Measurements from ENCODE around the gene UPP2. TPM values are rescaled to one million over a fixed set of nuclear protein-coding genes. Genes with fewer than 3 reads are reported as not detected.

UPP2 gene
- total and polyA plus RNA-seq, 2 of the 13 experiments (the other 11 are each of a cell fraction or from before 2014, with no cell fraction given), result 0.07 to 0.28 TPM

- no peak; the same call in 1 of the 2 replicates for TF ChIP-seq ZNF512 (CRISPR knock-in tag; IDR thresholded peaks at IDR 0.05)
- TF ChIP-seq ZNF280D (CRISPR knock-in tag; IDR thresholded peaks at IDR 0.05), result peak; percentile 90; the same call in 1 of the 2 replicates
- TF ChIP-seq PHB2 (IDR thresholded peaks at IDR 0.05; ENCODE audit: partially characterized antibody), result no peak
- no peak for TF ChIP-seq ZNF546 (CRISPR knock-in tag; conservative IDR thresholded peaks at IDR 0.05)
- TF ChIP-seq GFI1 (CRISPR knock-in tag; IDR thresholded peaks at IDR 0.05; ENCODE audit: borderline replicate concordance), result peak; percentile 87
- TF ChIP-seq ERF (CRISPR knock-in tag; IDR thresholded peaks at IDR 0.05), result peak; percentile 71
- no peak for TF ChIP-seq MAF1 (CRISPR knock-in tag; IDR thresholded peaks at IDR 0.05; ENCODE audit: borderline replicate concordance)
- peak; percentile 77; the same call in 1 of the 2 replicates for TF ChIP-seq TFE3 (CRISPR knock-in tag; IDR thresholded peaks at IDR 0.05)
- TF ChIP-seq ZNF501 (CRISPR knock-in tag; IDR thresholded peaks at IDR 0.05), result no peak
- no peak for TF ChIP-seq KDM2A (CRISPR knock-in tag; IDR thresholded peaks at IDR 0.05; ENCODE audit: borderline replicate concordance, low read depth)
- TF ChIP-seq ZNF337 (CRISPR knock-in tag; IDR thresholded peaks at IDR 0.05; ENCODE audit: borderline replicate concordance, low read depth), result no peak
- TF ChIP-seq ZNF780A (CRISPR knock-in tag; IDR thresholded peaks at IDR 0.05), result 0 out of 2 replicates have a peak, but pooled peaks have one; percentile 35
- peak; percentile 40; the same call in 1 of the 2 replicates for TF ChIP-seq HOXA5 (CRISPR knock-in tag; IDR thresholded peaks at IDR 0.05)
- peak; percentile 87; the same call in 1 of the 2 replicates for TF ChIP-seq ZNF556 (CRISPR knock-in tag; IDR thresholded peaks at IDR 0.05; ENCODE audit: borderline replicate concordance)
- TF ChIP-seq HMGA1 (CRISPR knock-in tag; conservative IDR thresholded peaks at IDR 0.05), result no peak
- no peak for TF ChIP-seq RFXANK (CRISPR knock-in tag; IDR thresholded peaks at IDR 0.05)
- TF ChIP-seq ZNF274 (CRISPR knock-in tag; IDR thresholded peaks at IDR 0.05), result no peak
- TF ChIP-seq FOXP4 (CRISPR knock-in tag; IDR thresholded peaks at IDR 0.05), result peak; percentile 97
- TF ChIP-seq ZNF282 (IDR thresholded peaks at IDR 0.05; ENCODE audit: partially characterized antibody), result no peak
- TF ChIP-seq ZFP62 (CRISPR knock-in tag; IDR thresholded peaks at IDR 0.05), result no peak
- no peak for TF ChIP-seq IRF9 (CRISPR knock-in tag; IDR thresholded peaks at IDR 0.05; ENCODE audit: borderline replicate concordance)
These were observed 30.4 kb downstream of the UPP2 start (continued) for GRCh38 chr2:158131919-158132566.
